ENCODE measurements around the gene CTAGE9.
"Not testable (repeated sequence)": the region's sequence is repeated elsewhere in the genome, so short reads cannot be mapped to it uniquely, and the experiment has no call there.

GRCh38 chr6:131710917-131711316 lies at the start of gene CTAGE9:
- TF ChIP-seq CTCF (conservative IDR thresholded peaks at IDR 0.05 in 1 of 2, IDR thresholded peaks at IDR 0.05 in 1 of 2; ENCODE audit: low read depth in 1 of 2, low read length in 2 of 2); EZH2 (IDR thresholded peaks at IDR 0.05; ENCODE audit: low read length, missing control alignments): not testable (repeated sequence)

All from fibroblast of lung (primary cell).